Keratinocyte (primary cell): ENCODE data around the gene KXD1. TPM values are rescaled to one million over a fixed set of nuclear protein-coding genes. Genes with fewer than 3 reads are reported as not detected.

Experiments used
- DNase-seq: peaks from one replicate; pipeline ENCODE4 v3.0.0-alpha.2; 2011; ENCODE audit warnings: low read depth, missing footprints, low spot score
- FAIRE-seq: peaks from 2 replicates; lab custom pipeline; 2011; peaks lifted over from hg19 to GRCh38; lab: Jason Lieb, UNC
- H2AFZ ChIP-seq: 2 replicates; pipeline ENCODE4 v1.6.0; 2012; ENCODE audit warnings: low read length, control low read depth, inconsistent platforms; ENCODE audit not compliant: control insufficient read depth
- H3K27ac ChIP-seq: 2 replicates; pipeline ENCODE4 v1.5.1; 2011; ENCODE audit warnings: low read length; ENCODE audit not compliant: control insufficient read depth, insufficient read depth
- H3K27me3 ChIP-seq: 3 replicates; pipeline ENCODE4 v1.6.0; 2011; ENCODE audit warnings: low read length; ENCODE audit not compliant: control insufficient read depth, insufficient read depth; ENCODE audit errors: extremely low read depth
- H3K36me3 ChIP-seq, 2 experiments: 2 replicates in 1 of 2; 3 replicates in 1 of 2; pipeline ENCODE4 v1.5.1; 2011; ENCODE audit warnings: low read length in 2 of 2, mild to moderate bottlenecking in 1 of 2; ENCODE audit not compliant: control insufficient read depth in 2 of 2, insufficient read depth in 2 of 2; ENCODE audit errors: extremely low read depth in 1 of 2
- H3K4me1 ChIP-seq: 3 replicates; pipeline ENCODE4 v1.5.1; 2011; ENCODE audit warnings: low read length; ENCODE audit not compliant: control insufficient read depth, insufficient read depth; ENCODE audit errors: extremely low read depth
- H3K4me2 ChIP-seq: 3 replicates; pipeline ENCODE4 v1.6.0; 2011; ENCODE audit warnings: low read depth, low read length; ENCODE audit not compliant: control insufficient read depth, insufficient read depth; ENCODE audit errors: extremely low read depth
- H3K4me3 ChIP-seq, 3 experiments: fragments of 200-600 bp in 1 of 3; sonication (generic) in 1 of 3; 2 replicates in 2 of 3; 3 replicates in 1 of 3; pipeline ENCODE4 v1.5.1; 2011 to 2016; ENCODE audit warnings: low read length in 3 of 3, mild to moderate bottlenecking in 3 of 3, control low read depth in 2 of 3, inconsistent platforms in 1 of 3, low read depth in 1 of 3, mixed read lengths in 1 of 3, mixed run types in 1 of 3, moderate library complexity in 1 of 3; ENCODE audit not compliant: control insufficient read depth in 2 of 3, insufficient read depth in 2 of 3; ENCODE audit errors: extremely low read depth in 1 of 3
- H3K79me2 ChIP-seq: 2 replicates; pipeline ENCODE4 v1.6.0; 2012; ENCODE audit warnings: low read length; ENCODE audit not compliant: control insufficient read depth, insufficient read depth
- H3K9ac ChIP-seq: 3 replicates; pipeline ENCODE4 v1.6.0; 2011; ENCODE audit warnings: low read length; ENCODE audit not compliant: control insufficient read depth, insufficient read depth; ENCODE audit errors: extremely low read depth
- H3K9me1 ChIP-seq: 3 replicates; pipeline ENCODE4 v1.6.0; 2011; ENCODE audit warnings: low read length; ENCODE audit not compliant: control insufficient read depth, insufficient read depth; ENCODE audit errors: extremely low read depth
- H3K9me3 ChIP-seq: 2 replicates; pipeline ENCODE4 v1.5.1; 2012; ENCODE audit warnings: low read depth, low read length; ENCODE audit not compliant: control insufficient read depth
- H4K20me1 ChIP-seq: 3 replicates; pipeline ENCODE4 v1.6.0; 2011; ENCODE audit warnings: low read length; ENCODE audit not compliant: control insufficient read depth, insufficient read depth; ENCODE audit errors: extremely low read depth
- CTCF ChIP-seq, 3 experiments: IDR thresholded peaks in 1 of 3; conservative IDR thresholded peaks in 1 of 3; optimal IDR thresholded peaks in 1 of 3; 2 replicates in 2 of 3; 3 replicates in 1 of 3; pipeline versions ENCODE3 to v1.5.1; 2011; ENCODE audit warnings: low read length in 3 of 3, mild to moderate bottlenecking in 3 of 3, moderate library complexity in 2 of 3, control low read depth in 1 of 3, inconsistent platforms in 1 of 3; ENCODE audit not compliant: insufficient read depth in 2 of 3; ENCODE audit errors: extremely low read depth in 1 of 3
- EZH2 ChIP-seq: IDR thresholded peaks from one replicate; pipeline ENCODE4 v1.6.1; 2012; ENCODE audit warnings: inconsistent platforms, mild to moderate bottlenecking, low read length, moderate library complexity
- dilution Hi-C: fragments of 300-500 bp; cut with MboI; formaldehyde crosslinking; loops from one replicate; pipeline ENCODE4 v1.7.0; 2020; ENCODE audit warnings: low sequenced_read_pairs; ENCODE audit not compliant: extremely low pct_ligation_motif_present
- polyA plus RNA-seq, 5 experiments: library from polyadenylated mRNA; depleted of rRNA in 3 of 5; stranded (reverse) in 3 of 5; stranded (forward) in 1 of 5; unstranded in 1 of 5; fragments of >200 nt; gene quantifications; 1 replicate in 1 of 5; 2 replicates in 3 of 5; 3 replicates in 1 of 5; pipeline versions ENCODE4 v1.2.1 to v1.2.3, GENCODE V29; 2011 to 2012; ENCODE audit warnings: missing spikeins in 2 of 5, low read depth in 1 of 5, low replicate concordance in 1 of 5

The KXD1 gene
- polyA plus RNA-seq, 1 donor (not counting 4 experiments of a cell fraction or from before 2014, with no cell fraction given), result 94.6 TPM

- Histone ChIP-seq H3K27me3 (no peaks in the 10 kb centered on the region), H3K9ac (no peak overlapping the region), H3K9me3 (no peaks in the 10 kb centered on the region), H3K79me2 (peaks cover 29% of the 10 kb centered on the region), H3K27ac (no peak overlapping the region), H3K4me1 (peaks cover 11% of the 10 kb centered on the region), H3K4me2 (no peak overlapping the region), H3K4me3 (no peak overlapping the region), H2AFZ (no peak overlapping the region), H4K20me1 (peaks cover 13% of the 10 kb centered on the region), H3K36me3 (peaks cover 30 to 39% of the 10 kb centered on the region in 2 experiments), H3K9me1 (peaks cover 3% of the 10 kb centered on the region)
- dilution Hi-C loops, result no loop called here
- FAIRE-seq (no peak), DNase-seq (no peak)
- TF ChIP-seq CTCF (optimal IDR thresholded peaks at IDR 0.05 in 1 of 3, IDR thresholded peaks at IDR 0.05 in 1 of 3, conservative IDR thresholded peaks at IDR 0.05 in 1 of 3; ENCODE audit: extremely low read depth in 1 of 3, insufficient read depth in 2 of 3, low read length in 3 of 3) (no peak), EZH2 (no peak)
Measured at GRCh38 chr19:18577365-18577914, 19.8 kb downstream of the KXD1 start.

GRCh38 chr19:18580311-18580710, 22.6 kb downstream of the KXD1 start:
- H3K27me3 ChIP-seq, result no peaks in the 10 kb centered on the region
- no peaks in the 10 kb centered on the region for H3K9me1 ChIP-seq
- no peak for FAIRE-seq
- no peak for TF ChIP-seq CTCF (optimal IDR thresholded peaks at IDR 0.05 in 1 of 3, IDR thresholded peaks at IDR 0.05 in 1 of 3, conservative IDR thresholded peaks at IDR 0.05 in 1 of 3; ENCODE audit: extremely low read depth in 1 of 3, insufficient read depth in 2 of 3, low read length in 3 of 3)
- TF ChIP-seq EZH2, result no peak
- H2AFZ ChIP-seq, result no peak overlapping the region
- H3K9me3 ChIP-seq, result no peaks in the 10 kb centered on the region
- no peak overlapping the region for H3K27ac ChIP-seq
- DNase-seq, result no peak
- H3K36me3 ChIP-seq, result peaks cover 15 to 17% of the 10 kb centered on the region in 2 experiments
- no peak overlapping the region for H3K4me3 ChIP-seq
- dilution Hi-C loops, result no loop called here
- H3K4me2 ChIP-seq, result no peak overlapping the region
- H3K4me1 ChIP-seq, result no peaks in the 10 kb centered on the region
- peaks cover 4% of the 10 kb centered on the region for H3K79me2 ChIP-seq
- H3K9ac ChIP-seq, result no peak overlapping the region
- H4K20me1 ChIP-seq, result no peaks in the 10 kb centered on the region
